T1000 (cell line): ENCODE data around the gene MGAM2.

Experiments
- DNase-seq: peaks from one replicate; lab custom pipeline; 2025; ENCODE audit warnings: mixed read lengths; lab: John Stamatoyannopoulos, UW

MGAM2 gene

DNA sequence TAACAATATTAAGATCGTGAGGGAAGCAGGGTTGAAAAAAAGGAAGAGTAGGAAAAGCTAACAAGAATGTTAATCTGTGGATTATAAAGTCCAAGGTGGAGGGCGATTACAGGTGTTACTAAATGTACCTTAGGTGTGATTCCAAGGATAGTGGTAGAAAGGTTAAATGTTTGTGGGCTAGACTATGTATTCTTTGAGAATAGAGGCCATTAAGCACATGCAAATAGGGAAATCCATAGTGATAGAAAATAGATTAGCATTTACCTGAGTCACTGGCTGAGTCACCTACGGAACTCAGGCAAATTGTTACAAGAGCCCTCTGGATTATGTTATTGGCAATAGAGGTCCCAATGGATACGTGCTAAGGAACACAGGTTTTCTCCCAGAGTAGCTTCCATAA, 9.0 kb downstream of the MGAM2 start:
- DNase-seq = no peak

DNA sequence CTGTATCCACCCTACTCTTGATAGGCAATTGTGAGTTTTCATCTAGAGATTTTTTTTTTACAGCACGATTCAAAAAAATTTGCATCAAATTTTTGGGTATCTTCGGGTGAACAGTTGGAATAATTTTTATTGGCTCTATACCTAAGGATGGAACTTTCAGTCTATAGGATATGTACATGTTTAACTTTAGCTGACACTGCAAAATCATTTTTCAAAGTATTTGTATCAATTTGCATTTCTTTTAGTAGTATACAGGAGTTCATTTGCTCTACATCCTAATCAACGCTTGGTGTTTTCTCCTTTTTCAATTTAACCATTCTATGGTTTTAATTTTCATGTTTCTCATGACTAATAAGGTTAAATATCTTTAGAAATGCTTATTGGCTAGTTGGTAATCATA, 11.7 kb downstream of the MGAM2 start:
- DNase-seq = no peak

DNA sequence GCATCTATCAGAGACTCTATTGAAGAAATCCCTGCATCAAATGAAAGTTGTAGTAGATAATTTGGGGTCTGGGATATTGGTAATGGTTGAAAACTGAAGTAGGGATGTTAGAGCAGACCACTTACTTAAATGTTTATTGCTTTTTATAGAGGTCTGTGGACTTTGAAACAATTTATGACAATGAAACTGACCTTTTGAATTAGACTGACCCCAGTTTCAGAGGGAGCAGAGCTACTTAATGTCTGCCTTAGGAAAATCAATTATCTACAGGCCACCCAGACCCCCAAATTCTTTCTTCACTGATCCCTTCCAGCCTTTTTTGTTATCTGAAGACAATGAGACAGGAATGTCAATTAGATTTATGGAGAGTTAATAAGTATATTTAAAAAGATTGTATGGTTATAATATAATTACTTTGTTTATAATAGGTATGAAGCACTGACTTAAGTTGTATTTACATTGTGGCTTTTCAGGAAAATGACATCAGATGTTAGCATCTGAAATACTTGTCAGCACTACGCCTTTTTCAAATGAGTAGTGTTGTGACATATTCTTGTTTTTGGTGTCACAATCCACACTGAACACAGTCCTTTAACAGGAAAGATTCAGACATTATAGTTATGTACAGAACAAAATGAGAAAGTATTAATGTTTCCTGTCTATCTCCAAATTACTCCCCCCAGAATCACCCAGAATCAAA, 13.9 kb downstream of the MGAM2 start:
- DNase-seq = no peak

DNA sequence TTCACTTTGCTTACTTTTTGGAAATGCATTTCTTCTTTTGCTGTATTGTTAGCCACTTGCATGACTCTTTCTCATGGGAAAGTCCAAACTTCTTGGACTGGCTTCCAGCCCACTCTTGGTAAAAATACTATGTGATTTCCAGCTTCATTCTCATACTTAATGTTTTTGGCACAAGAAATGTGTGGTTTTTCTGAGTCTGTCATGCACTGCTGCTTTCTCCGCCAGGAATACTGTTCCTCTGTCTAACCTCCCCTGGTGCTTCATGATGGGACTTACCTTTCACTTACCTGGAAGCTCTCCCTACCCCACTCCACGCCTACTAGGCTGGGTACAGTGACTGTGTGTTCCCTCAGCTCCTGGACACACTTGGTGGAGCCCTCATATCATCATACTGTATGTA, 18.7 kb downstream of the MGAM2 start:
- no peak for DNase-seq

DNA sequence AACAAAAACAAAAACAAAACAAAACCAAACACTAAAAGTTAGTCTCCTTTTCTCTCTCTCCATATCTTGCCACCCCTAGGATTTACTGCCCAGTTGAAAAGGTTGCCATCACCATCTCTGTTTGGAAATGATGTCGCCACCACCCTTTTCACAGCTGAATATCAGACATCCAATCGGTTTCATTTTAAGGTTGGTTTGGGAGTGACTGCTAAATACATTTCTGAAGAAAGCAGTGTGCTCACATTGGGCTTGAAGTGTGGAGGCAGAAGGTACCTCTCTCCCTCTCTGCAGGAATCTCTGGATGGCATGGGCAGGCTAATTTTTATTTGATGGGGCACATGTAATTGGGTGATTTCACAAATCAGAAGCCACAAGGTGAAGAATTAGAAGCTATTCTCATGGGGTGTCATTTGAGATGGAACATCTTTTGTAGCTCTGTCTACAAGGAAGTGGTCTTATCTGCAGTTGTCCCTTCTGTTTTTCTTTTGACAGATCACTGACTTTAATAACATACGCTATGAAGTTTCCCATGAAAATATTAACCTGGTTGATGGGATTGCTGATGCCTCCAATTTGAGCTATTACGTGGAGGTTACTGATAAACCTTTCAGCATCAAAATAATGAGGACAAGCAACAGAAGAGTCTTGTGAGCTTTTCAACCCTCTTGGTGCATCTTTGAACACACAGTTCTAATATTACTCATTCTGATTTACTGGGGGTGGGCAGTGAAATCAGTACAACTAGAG, 20.1 kb downstream of the MGAM2 start:
- DNase-seq = no peak

DNA sequence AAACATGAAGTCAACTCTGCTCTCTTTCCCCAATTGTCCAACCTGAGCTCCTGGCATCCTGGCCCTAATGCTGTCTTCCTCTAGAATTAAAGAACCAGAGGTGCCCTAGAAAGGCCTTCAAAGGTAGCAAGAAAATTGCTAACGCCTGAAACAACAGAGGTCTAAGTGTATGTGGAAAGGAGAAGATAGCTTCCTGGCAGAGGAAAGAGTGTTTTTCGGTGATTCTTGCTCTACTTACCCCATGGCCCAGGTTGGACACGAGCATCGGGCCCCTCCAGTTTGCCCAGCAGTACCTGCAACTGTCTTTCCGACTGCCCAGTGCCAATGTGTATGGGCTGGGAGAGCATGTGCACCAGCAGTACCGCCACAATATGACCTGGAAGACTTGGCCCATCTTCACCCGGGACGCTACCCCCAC, 22.2 kb downstream of the MGAM2 start:
- no peak for DNase-seq

DNA sequence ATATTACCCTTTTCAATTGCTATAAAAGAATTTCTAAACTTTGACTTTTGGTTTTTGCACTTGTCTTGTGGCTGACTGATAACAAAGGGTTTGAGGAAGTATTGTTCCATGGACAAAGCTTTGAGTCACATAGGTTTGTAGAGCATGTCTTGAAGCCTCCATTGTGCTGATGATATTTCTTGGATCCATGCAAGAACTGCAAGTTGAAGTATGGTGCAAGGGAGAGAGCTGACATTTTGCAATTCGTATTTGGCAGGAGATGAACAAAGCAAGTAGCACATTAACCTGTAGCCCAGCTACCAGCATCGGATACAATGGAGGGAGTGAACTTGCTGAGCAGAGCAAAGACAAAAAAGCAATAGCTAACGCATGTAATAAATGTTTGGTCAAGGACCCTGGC, 23.4 kb downstream of the MGAM2 start:
- DNase-seq = no peak

DNA sequence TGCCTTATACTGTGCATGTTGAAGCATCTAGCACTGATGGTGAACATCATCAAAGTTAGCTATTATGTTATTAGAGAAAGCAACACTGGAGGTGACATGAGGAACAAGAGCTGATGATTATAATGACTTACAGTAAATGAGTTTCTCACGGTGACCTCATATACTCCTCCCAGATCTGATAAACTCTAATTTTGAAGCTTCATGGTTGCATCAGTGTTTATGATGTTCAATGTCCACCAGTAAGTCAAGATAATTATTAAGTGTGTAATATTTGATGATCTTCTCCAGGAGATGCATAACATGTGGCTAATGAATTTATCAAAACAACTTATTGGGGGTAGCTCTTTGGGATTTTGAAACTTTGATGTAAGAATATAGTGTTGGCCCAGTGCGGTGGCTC, 27.5 kb downstream of the MGAM2 start:
- no peak for DNase-seq

DNA sequence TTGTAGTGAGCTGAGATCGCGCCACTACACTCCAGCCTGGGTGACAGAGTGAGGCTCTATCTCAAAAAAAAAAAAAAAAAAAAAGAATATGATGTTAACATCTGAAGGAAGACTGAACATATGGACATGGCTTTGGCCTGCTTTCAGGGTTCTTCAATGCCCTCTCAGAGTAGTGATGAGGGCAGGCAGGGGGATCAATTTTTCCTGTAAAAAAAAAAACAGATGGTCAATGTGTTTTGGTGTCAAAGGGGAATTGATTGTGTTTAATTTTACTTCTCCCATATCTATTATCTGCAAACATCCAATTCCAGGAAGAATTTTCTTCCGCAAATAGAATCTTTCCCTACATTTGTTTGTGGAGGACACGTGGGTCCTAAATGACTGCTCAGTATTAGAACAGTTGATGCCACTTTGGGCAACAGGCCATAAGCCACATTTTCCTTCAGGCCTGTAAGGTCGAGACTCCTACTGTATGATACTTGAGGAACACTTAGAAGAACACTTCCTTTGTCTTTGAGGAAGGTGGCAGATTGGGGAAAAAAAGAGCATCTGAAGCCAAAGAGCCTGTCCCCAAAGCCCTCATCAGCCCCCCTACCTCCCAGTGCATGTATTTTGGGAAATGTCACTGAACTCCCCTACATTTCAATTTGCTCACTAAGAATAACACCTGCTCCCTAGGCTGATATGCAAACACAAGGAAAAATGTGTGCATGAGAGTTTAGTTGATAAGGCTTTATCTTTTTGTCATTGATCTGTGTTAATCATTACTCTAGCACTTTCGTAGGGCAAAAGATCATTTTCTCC, 28.3 kb downstream of the MGAM2 start:
- no peak for DNase-seq

DNA sequence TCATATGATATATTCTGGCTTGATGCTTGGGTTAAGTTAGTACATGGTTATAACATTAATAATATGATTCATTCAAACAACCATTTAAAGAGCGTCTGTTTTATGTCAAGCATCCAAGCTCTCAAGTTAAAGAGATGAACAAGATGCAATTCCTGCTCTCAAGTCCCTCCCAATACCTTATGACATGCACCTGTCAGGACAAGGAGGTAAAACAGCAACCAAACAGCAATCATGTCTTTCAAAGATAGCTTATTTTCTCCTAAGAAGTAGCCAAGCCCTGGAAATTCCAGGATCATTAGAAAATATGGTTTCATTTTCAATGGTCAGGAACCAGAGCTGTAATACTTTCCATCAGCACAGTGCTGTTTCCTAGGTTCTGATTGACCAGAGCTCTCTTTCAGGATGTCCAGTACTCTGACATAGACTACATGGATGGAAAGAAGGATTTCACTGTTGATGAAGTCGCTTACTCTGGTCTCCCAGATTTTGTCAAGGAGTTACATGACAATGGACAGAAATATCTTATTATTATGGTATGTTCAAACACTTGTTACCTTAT, 29.0 kb downstream of the MGAM2 start:
- no peak for DNase-seq

DNA sequence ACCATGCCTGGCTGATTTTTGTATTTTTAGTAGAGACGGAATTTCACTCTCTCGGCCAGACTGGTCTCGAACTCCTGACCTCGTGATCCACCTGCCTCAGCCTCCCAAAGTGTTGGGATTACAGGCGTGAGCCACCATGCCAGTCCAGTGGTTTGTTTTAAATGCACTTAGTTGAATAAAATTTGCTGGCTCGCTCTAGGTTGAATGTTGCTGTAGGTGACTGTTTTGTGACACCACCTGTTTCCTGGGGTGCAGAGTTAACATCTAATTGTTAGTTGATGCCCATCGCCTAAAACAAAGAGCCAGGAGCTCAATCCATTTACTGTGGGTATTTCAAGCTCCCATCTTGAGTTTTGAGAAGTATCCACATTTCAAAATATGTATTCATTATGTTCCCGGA, 31.2 kb downstream of the MGAM2 start:
- no peak for DNase-seq

DNA sequence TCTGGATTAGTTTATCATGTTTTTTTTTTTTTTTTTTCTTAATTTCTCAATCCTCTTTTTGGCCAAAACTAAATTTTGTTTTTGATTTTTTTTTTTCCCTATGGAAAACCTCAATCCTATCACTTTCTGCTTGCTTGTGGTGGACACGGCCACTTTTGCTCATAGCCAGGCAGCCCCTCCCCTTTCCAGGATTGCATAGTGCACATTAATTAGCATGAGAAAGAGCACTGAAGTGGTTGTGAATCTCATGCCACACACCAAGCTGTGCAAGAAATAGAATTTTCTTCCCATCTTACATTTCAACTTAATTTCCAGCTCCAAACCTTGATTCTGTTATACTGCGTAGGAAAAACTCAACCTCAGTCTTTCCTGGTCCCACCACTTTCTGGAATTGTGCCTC, 34.6 kb downstream of the MGAM2 start:
- DNase-seq = no peak

DNA sequence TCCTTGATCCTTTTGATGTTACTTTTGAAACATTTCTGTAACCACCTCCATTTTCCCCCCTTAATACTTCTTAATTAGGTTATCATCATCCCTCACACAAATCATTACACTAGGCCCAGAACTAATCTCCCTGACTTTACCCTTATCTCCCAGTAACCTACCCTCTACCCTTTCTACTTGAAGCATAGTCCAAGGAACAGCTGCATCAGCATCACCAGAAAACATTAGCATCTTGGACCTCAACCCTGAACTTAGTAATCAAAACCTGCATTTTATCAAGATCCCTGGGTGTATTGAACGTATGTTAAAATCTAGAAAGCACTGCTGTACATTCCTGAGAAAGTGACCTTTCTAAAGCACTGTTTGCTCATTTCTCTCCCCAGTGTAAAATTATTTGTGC, 38.8 kb downstream of the MGAM2 start:
- no peak for DNase-seq

DNA sequence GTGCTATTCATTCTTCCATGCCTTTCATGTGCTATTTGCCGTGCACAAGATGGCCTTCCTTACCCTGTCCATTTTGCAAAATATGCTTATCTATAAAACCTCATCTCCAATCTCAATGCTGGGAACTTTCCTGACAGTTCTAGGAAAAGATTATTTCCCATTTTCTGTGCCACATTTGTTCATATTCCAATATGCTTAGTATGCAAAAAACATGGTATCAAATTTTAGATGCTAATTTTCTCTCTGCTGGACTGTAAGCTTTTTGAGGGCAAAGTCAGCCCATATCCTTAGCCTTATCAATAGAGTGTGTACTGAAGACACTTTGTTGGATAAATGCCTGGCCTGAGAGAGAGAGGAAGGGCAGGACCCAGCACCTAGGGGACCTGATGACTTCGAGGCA, 39.4 kb downstream of the MGAM2 start:
- DNase-seq = no peak

DNA sequence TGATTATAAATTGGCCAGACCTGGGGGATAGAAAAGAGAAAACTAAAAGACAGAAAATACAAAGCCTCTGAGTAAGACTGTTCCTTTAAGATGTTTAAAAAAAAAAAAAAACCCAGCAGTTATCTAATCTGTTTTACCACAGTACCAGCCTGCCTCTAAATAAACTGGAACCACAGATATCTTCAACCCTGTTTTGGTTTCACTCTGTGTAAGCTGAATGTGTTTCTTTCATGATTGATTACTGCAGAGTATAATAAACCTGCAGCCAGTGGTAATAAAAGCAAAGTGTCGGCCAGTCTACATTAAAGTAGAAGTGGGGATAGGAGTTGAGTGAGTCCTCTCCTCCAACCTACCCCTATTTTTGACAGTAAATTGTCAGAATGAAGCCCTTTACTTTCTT, 40.6 kb downstream of the MGAM2 start:
- DNase-seq = no peak

DNA sequence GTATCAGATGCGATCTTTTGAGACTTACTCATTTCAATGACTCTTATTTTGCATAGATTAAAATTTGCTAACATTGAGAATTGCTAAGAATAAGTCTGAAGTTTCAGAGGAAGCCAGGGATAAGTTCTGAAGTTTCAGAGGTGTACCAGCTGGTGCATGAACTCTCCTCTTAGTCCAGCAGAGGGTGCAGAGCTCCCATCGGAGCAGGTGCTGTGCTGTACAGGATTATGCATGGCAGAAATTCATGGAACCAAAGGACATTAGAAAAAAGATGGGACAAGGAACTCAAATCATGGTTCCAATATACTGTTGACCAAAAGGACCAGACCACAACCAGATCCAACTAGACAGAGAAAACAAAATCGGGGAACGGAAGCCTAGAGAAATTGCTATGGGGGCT, 41.9 kb downstream of the MGAM2 start:
- DNase-seq = no peak

DNA sequence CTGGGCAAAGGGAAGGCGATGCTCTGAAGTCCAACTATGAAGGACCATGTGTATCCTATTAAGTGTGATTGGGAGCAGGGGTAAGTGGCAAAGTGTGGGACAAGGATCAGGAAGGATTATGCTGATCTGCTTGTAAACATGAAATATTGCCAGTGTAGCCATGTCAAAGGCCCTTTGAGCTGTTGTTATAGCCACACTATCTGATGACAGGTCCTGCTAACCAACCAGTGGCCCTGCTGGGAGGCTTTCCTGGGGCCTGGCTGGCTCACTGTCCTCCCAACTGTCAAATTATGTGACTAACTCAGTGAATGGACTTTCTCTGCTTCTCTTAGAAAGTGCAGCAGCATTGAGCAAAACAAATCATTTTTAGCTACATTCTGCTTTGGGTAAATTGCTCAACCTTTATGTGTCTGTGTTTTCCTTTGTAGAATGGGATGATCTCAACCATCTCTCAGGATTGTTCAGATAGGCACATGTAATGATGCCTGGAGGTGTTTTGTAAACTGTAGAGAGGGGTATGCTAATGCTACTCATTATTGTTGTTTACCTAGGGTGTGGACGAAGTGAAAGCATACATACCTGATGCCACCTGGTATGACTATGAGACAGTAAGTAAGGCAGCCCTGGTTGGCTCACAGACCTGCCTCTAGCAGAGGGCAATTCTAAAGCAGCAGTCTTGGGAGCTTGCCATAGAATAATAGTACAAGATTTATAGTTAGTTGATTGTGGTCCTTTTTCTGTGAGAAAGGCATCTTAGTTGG, 47.4 kb downstream of the MGAM2 start:
- DNase-seq = no peak

DNA sequence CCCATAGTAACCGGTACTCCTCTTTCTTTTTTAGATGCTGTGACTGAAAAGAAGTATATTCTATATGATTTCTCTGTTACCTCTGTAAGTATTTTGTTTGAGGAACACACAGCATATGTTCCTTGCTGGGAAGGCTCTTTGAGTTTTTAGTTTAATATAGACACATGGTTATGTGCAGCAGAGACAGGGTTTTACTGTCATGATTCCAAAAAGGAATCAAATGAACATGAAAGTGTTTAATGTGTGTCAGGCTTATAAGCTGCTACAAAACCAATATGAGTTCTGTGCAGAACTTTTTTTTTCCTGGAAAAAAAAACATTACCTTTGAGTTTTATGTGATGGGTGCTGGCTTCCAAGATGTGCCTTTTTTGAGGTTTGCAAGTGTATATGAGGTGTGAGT, 50.4 kb downstream of the MGAM2 start:
- DNase-seq = no peak

DNA sequence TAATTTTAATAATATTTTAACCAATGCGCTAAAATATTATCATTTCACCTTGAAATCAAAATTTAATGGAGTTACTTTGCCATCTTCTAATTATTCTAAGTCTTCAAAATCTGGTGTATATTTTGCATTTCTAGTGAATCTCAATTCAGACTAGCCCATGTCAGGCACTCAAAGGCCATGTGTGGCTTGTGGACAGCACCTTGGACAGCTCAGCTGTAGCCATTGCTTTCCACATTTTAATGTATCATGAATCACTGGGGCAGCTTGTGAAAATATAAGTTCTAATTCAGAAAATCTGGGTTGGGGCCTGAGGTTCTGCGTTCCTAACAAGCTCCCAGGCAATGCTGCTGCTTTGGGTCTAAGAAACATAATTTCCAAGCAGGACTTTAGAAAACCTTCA, 57.2 kb downstream of the MGAM2 start:
- DNase-seq = no peak

DNA sequence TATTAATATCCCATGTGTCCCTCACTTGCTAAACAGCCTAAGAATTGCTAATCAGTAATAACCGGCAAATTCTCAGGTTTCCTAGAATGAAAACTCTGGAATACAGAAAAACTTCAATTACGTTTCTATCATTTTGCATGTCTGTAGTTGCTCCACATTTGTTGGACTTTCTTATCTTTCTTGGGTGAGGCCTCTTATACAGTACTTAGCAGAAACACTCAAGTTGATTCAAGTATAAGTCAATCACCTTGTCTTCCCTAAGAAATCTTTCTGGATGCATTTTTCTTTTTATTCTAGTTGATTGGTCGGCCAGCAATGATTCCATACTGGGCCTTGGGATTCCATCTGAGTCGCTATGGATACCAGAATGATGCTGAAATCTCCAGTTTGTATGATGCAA, 61.4 kb downstream of the MGAM2 start:
- DNase-seq = no peak

DNA sequence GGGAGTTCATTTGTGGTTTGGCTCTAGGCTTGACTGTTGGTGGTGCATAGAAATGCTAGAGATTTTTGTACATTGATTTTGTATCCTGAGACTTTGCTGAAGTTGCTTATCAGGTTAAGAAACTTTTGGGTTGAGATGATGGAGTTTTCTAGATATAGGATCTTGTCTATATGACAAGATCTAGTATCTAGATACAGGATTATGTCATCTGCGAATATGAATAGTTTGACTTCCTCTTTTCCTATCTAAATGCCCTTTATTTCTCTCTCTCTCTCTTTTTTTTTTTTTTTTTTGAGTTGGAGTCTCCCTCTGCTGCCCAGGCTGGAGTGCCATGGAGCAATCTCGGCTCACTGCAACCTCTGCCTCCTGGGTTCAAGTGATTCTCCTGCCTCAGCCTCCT, 62.9 kb downstream of the MGAM2 start:
- DNase-seq = no peak

DNA sequence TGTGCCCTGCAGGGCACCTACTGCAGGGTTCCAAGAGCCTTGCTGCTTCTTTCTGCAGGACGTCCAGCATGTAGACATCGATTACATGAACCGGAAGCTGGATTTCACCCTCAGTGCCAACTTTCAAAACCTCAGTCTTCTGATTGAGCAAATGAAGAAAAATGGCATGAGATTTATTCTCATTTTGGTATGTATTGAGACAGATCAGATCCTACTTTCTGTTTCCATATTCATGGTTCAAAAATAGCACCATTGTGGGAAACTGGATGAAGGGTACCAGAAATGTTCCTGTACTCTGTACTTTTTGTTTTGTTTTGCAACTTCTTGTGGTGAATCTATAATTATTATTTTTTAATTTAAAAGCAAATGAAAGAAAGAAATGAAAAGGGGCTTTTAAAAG, 64.1 kb downstream of the MGAM2 start:
- no peak for DNase-seq
